Transverse colon (tissue), 4 donors: Measurements from ENCODE around the gene SORCS3. TPM values are rescaled to one million over a fixed set of nuclear protein-coding genes. Genes with fewer than 3 reads are reported as not detected.
"Not testable (repeated sequence)": the region's sequence is repeated elsewhere in the genome, so short reads cannot be mapped to it uniquely, and the experiment has no call there.

Experiments used
- DNase-seq: peaks from one replicate; pipeline ENCODE4 v3.0.0-alpha.2; 2019
- H3K27ac ChIP-seq, 4 donors: fragments of 200-600 bp; sonication (generic); 2 replicates each; pipeline ENCODE4 v1.5.1; 2016 to 2018; ENCODE audit warnings: inconsistent platforms in 4 of 4
- H3K27me3 ChIP-seq: fragments of 200-600 bp; sonication (generic); 2 replicates; pipeline ENCODE4 v1.5.1; 2017; ENCODE audit warnings: inconsistent platforms
- H3K36me3 ChIP-seq, 4 donors: fragments of 200-600 bp; sonication (generic); 2 replicates each; pipeline ENCODE4 v1.5.1; 2017 to 2019; ENCODE audit warnings: inconsistent platforms in 4 of 4
- H3K4me1 ChIP-seq, 4 donors: fragments of 200-600 bp; sonication (generic); 2 replicates each; pipeline ENCODE4 v1.5.1; 2017 to 2020; ENCODE audit warnings: inconsistent platforms in 4 of 4
- H3K4me3 ChIP-seq, 4 donors: fragments of 200-600 bp; sonication (generic); 1 replicate in 1 of 4; 2 replicates in 3 of 4; pipeline versions ENCODE4 v1.5.1 to v1.6.1; 2017 to 2019; ENCODE audit warnings: inconsistent platforms in 4 of 4
- H3K9me3 ChIP-seq, 2 donors: fragments of 200-600 bp; sonication (generic); 2 replicates each; pipeline ENCODE4 v1.5.1; 2017 to 2019; ENCODE audit warnings: inconsistent platforms in 2 of 2
- CTCF ChIP-seq, 5 experiments: fragments of 200-600 bp in 3 of 5; fragments of 450-650 bp in 2 of 5; sonication (generic) in 3 of 5; IDR thresholded peaks; 1 replicate in 2 of 5; 2 replicates in 3 of 5; pipeline ENCODE4 v1.5.1; 2016 to 2017; ENCODE audit warnings: antibody characterized with exemption in 5 of 5, inconsistent platforms in 3 of 5, mild to moderate bottlenecking in 2 of 5, moderate library complexity in 1 of 5
- EP300 ChIP-seq: sonication (generic); formaldehyde crosslinking; IDR thresholded peaks from one replicate; pipeline ENCODE4 v1.6.1; 2017; ENCODE audit warnings: antibody characterized with exemption, low read depth
- POLR2A ChIP-seq: fragments of 450-650 bp; IDR thresholded peaks from one replicate; pipeline ENCODE4 v1.6.1; 2016; ENCODE audit warnings: antibody characterized with exemption, mild to moderate bottlenecking, moderate library complexity
- POLR2AphosphoS5 ChIP-seq, 3 donors: sonication (generic); formaldehyde crosslinking; IDR thresholded peaks; one replicate each; pipeline ENCODE4 v1.6.1; 2016; ENCODE audit warnings: antibody characterized with exemption in 3 of 3
- WGBS, 2 donors: methylation state at CpG; one replicate each; pipeline ENCODE4 v1.1.5; 2018; ENCODE audit warnings: low coverage in 1 of 2; 5-methylcytosine and 5-hydroxymethylcytosine counted together
- in situ Hi-C, 4 donors: fragments of 200-750 bp; cut with MboI; loops; one replicate each; pipeline versions ENCODE4 v1.15.0 to v1.15.1; 2017; ENCODE audit warnings: low sequenced_read_pairs in 3 of 4, low pct_ligation_motif_present in 1 of 4, low pct_unique_long_range_greater_than_20kb in 1 of 4
- intact Hi-C: fragments of 100-400 bp; cut with DNase I; formaldehyde crosslinking; loops from one replicate; pipeline ENCODE4 v1.15.1; 2023; ENCODE audit warnings: low total_unique reads
- total RNA-seq, 4 donors: library from RNA; depleted of rRNA; stranded (reverse); fragments of >200 nt; gene quantifications; one replicate each; pipeline ENCODE4 v1.1.0, GENCODE V29; 2016

The SORCS3 gene
- total RNA-seq, 4 donors from 2014 or later = 0.14 to 0.32 TPM; not detected in 2

GRCh38 chr10:104707602-104708459, 66.7 kb downstream of the SORCS3 start:
- WGBS, 2 donors = 57 to 58% methylated on average over 3 to 4 of the region's 4 CpGs
- in situ Hi-C loops = no loop called here
- H3K4me3 ChIP-seq = no peak overlapping the region
- intact Hi-C loops = no loop called here
- H3K36me3 ChIP-seq = no peaks in the 10 kb centered on the region
- H3K9me3 ChIP-seq = no peaks in the 10 kb centered on the region
- H3K27me3 ChIP-seq = no peaks in the 10 kb centered on the region
- no peak for TF ChIP-seq POLR2A
- no peak for TF ChIP-seq EP300
- TF ChIP-seq POLR2AphosphoS5 (IDR thresholded peaks at IDR 0.05) = no peak
- no peak for TF ChIP-seq CTCF (IDR thresholded peaks at IDR 0.05)
- no peak for DNase-seq
- no peak overlapping the region for H3K27ac ChIP-seq
- no peaks in the 10 kb centered on the region for H3K4me1 ChIP-seq

- H3K4me1 ChIP-seq = no peaks in the 10 kb centered on the region
- no peak for TF ChIP-seq POLR2A
- TF ChIP-seq POLR2AphosphoS5 (IDR thresholded peaks at IDR 0.05) = no peak
- TF ChIP-seq EP300 = no peak
- 20 to 53% methylated on average over 1 to 3 of the region's 3 CpGs for WGBS, 2 donors
- no peak for DNase-seq
- intact Hi-C loops = no loop called here
- no peaks in the 10 kb centered on the region for H3K27me3 ChIP-seq
- in situ Hi-C loops = no loop called here
- H3K9me3 ChIP-seq = no peaks in the 10 kb centered on the region
- H3K36me3 ChIP-seq = no peaks in the 10 kb centered on the region
- no peak overlapping the region for H3K4me3 ChIP-seq
- no peak overlapping the region for H3K27ac ChIP-seq
Measured at GRCh38 chr10:104711302-104711721, 70.2 kb downstream of the SORCS3 start.

- DNase-seq, H3K27me3 ChIP-seq, H3K27ac ChIP-seq, in situ Hi-C loops, intact Hi-C loops, H3K4me3 ChIP-seq, H3K4me1 ChIP-seq, H3K9me3 ChIP-seq, H3K36me3 ChIP-seq: not testable (repeated sequence)
- 41 to 47% methylated on average over 2 of the region's 2 CpGs for WGBS, 2 donors
Measured at GRCh38 chr10:104730593-104730992, 89.5 kb downstream of the SORCS3 start.

GRCh38 chr10:104731192-104731591, 90.1 kb downstream of the SORCS3 start:
- Histone ChIP-seq H3K27ac (no peak overlapping the region), H3K9me3 (no peaks in the 10 kb centered on the region), H3K4me3 (no peak overlapping the region), H3K36me3 (no peaks in the 10 kb centered on the region), H3K4me1 (peaks cover 0 to 7% (median 0%) of the 10 kb centered on the region in 4 donors), H3K27me3 (no peaks in the 10 kb centered on the region)
- intact Hi-C loops (no loop called here), in situ Hi-C loops (no loop called here)
- TF ChIP-seq POLR2AphosphoS5 (IDR thresholded peaks at IDR 0.05) = no peak
- TF ChIP-seq EP300 = no peak
- TF ChIP-seq CTCF (IDR thresholded peaks at IDR 0.05) = no peak
- no peak for TF ChIP-seq POLR2A
- 63 to 77% methylated on average over 3 of the region's 3 CpGs for WGBS, 2 donors
- no peak for DNase-seq

GRCh38 chr10:104732222-104732621, 91.1 kb downstream of the SORCS3 start:
- peak overlapping the region in 1 of 4 donors; percentile 28 for H3K27ac ChIP-seq
- in situ Hi-C loops = no loop called here
- H3K4me1 ChIP-seq = peaks cover 0 to 7% (median 0%) of the 10 kb centered on the region in 4 donors
- no peak for DNase-seq
- 56 to 62% methylated on average over 3 of the region's 3 CpGs for WGBS, 2 donors
- TF ChIP-seq EP300 (peak; percentile 37), POLR2AphosphoS5 (IDR thresholded peaks at IDR 0.05) (peak in 1 of 3 donors; percentile 57), POLR2A (no peak)
- H3K9me3 ChIP-seq = no peaks in the 10 kb centered on the region
- no peaks in the 10 kb centered on the region for H3K36me3 ChIP-seq
- intact Hi-C loops = no loop called here
- no peak overlapping the region for H3K4me3 ChIP-seq
- H3K27me3 ChIP-seq = no peaks in the 10 kb centered on the region
